ENCODE results near the gene SLC27A4.

SLC27A4 gene

DNA sequence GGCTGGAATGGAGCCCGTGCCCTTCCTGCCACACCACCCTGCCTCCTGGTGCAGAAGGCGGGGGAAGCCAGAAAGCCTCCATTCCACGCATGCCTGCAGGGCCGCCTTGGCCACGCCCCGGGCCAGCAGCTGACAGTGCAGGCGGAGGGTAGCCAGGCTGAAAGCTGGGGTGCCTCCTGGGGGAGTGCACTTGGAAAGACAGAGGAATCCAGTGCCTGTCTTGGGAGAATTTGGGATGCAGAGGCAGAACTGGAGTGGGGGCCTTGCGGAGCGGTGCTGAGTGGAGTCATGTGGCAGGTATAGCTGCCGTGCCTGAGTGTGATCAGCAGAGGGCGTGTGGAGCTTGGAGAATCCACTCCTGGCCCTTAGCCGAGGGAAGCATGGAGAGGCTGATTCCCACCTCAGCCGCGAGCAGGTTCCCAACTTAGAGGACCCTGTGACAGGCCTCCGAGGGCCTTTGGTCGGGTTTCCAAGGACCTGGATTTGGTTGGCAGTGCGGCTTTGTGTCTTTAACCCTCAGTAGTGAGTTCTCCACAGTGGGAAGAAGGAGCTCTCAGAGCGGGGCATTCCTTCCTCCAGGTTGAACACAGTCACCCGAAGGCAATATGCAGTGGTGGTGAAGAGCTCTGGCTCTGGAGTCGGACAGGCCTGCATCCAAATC lies 21.8 kb downstream of the SLC27A4 start:
- DNase-seq (ENCODE audit: low read depth in 1 of 2, low spot score in 1 of 2), result peak; percentile 30 to 50

DNA sequence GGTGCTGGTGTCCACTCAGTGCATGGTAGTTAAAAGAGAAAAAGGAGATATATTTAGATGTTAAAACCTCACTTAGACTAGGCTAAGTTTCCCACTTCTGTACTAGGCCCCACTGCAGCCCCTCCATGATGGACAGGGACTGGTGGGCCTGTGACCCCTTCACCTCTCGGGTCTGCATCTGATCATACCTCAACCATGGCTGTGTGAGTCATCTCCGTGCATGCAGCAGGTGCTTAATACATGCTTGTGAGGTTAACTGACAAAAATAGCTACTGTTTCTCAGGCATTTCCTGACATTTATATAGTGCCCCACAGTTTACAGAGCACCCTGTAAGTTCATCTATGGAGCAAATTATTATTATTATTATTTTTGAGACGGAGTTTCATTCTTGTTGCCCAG lies 22.4 kb downstream of the SLC27A4 start:
- DNase-seq (ENCODE audit: low read depth in 1 of 2, low spot score in 1 of 2), result no peak

DNA sequence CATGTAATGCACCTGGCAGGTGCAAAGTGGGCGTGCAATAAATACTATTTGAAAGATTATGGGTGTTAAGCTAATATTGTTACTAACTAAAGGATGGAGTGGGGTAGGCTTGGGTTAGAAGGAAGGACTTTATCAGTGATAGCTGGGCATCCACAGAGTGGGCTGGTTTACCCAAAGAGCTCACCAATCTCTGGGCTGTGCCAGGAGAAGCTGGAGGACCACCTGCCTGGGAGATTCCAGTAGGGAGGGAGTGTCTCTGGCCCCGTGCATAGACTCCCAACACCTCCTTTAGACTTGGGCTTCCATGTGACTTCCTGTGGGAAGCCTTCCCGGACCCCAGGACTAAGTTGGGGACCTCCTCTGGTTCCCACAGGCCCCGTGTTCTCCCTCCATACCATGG lies 25.2 kb downstream of the SLC27A4 start:
- no peak for DNase-seq (ENCODE audit: low read depth in 1 of 2, low spot score in 1 of 2)

DNA sequence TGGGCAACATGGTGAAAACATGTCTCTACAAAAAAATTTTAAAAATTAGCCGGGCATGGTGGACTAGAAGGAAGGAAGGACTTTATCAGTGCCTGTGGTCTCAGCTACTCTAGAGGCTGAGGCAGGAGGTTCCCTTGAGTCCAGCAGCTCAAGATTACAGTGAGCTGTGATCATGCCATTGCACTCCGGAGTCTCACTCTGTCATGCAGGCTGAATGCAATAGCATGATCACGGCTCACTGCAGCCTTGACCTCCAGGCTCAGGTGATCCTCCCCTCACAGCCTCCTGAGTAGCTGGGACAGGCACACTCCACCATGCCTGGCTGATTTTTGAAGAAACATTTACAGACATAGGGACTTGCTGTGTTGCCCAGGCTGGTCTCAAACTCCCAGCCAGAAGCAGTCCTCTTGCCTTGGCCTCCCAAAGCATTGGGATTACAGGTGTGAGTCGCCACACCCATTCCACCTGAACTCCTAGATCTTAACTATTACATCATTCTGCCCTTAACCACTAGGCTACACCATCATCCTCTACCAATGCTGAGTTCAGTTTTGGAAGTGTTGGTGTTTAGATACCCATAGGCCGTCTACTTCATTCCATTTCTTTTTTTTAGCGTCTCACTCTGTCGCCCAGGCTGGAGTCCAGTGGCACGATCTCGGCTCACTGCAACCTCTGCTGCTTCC lies 28.8 kb downstream of the SLC27A4 start:
- DNase-seq (ENCODE audit: low read depth in 1 of 2, low spot score in 1 of 2), result no peak

DNA sequence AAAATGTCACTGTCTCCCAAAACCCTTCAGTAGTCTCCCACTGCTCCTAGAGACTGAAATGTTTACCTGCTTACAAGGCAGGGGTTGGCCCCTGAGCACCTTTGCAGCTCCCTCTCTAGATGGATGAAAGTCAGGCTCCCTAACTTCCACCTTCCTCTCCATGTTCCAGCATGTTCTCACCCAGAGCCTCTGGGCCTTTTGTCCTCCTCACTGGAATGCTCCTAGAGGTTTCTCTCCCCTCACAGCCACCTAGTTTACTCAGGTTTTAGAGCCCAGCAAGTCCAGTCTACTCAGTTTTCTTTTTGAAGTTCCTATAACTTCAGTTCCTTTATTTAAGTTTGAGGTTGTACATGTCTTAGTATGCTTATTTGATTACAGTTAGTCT lies 30.0 kb downstream of the SLC27A4 start:
- DNase-seq (ENCODE audit: low read depth in 1 of 2, low spot score in 1 of 2), result no peak

DNA sequence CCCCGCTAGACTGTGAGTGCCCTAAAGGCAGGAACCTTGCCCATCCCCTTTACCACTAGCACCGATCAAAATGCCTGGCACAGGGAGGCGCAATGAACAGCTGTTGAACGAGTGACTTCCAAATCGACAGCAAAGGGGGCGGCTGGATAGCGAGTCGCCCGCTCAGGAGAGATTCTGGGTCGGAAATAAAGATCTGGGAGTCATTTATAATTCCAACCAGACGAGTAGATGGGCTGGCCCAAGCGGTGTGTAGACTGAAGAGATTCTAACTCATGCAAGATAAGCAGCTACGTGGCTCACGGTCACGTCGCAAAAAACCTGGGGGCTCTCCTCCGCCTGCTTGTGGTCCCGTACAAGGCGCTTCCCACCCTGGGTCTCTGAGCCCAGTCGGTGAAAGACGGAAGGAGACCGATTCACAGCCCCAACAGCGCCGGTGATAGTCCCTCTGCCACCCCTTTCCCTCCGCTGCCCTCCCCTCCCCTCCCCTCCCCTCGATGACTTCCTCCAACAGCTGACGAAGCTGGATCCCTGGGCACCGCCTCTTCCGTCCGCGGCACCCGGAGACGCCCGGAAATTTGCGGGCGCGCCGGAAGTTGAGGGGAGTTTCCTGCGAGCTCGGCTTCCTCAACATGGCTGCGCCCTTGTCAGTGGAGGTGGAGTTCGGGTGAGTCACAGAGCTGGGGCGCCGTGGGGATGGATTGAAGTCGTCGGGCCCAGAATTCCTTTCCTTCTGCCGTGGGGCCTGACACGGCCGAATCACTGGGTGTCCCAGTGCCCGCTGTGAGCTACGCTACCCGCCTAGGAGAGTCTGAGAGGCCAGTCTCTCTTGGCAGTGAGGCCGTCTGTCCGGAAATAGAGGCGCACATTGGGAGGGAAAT lies 30.7 kb downstream of the SLC27A4 start, which contains the start of gene URM1:
Gene URM1, plus strand, starts transcription at position 623 of the 878 bp plus-strand sequence. Its CDS starts 7 bp downstream, at position 630.
- DNase-seq (ENCODE audit: low read depth in 1 of 2, low spot score in 1 of 2), result peak; percentile 88 to 96

DNA sequence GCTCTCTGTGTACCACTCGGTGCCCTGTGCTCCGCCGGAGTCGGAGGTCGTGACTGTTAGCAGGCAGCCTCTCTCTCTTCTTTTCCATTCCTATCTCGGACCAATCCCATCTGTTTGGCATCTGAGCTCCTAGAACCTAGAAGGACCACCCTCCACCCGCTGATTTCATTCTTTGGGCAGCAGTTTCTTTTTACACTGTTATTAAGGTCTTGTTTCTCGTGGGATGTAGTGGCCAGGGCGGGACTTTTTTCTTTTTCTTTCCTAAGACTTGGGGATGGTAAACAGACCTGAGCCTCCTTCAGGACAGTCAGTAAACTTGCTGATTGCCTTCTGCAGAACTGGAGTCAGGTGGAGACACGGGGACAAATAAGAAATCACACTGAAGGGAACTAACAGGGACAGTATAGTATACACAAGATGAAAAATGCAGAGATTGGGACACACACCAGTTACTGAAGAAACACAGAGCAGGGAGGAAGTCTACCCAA lies 31.3 kb downstream of the SLC27A4 start:
- no peak for DNase-seq (ENCODE audit: low read depth in 1 of 2, low spot score in 1 of 2)

DNA sequence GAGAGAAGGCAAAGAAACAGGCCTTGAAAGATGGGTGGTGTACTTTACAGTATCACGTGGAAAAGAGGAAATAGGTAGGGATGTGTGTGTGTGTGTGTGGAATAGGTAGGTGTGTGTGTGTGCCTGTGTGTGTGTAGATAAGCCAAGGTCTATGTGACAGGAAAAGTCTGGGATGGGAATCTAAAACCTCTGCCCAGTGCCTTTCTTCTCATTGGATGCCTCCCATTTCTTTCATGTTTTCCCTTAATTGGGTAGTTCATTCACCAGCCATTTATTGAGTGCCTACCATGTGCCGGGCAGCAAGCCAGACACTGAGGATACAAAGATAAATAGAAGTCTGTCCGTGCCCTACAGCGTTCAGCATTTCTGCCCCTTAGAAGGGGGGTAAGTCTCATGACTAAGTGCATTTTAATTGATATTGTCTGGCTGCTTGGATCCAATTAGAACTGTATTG lies 31.9 kb downstream of the SLC27A4 start:
- DNase-seq (ENCODE audit: low read depth in 1 of 2, low spot score in 1 of 2), result no peak

DNA sequence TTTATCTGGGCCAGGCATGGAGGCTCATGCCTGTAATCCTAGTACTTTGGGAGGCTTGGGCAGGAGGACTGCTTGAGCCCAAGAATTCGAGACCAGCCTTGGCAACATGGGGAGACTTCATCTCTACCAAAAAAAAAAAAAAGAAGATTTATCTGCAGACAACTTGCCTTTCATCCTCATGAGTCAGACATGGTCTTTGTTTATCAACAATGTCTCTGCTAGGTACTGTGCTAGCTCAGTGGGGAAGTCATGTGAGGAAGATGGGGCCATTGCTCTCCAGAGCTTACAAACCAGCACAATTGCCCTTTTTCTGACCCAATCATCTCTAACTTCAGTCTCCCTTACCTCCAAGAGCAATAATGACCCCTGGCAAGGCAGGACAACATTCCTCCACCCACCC lies 32.5 kb downstream of the SLC27A4 start:
- DNase-seq (ENCODE audit: low read depth in 1 of 2, low spot score in 1 of 2), result no peak

DNA sequence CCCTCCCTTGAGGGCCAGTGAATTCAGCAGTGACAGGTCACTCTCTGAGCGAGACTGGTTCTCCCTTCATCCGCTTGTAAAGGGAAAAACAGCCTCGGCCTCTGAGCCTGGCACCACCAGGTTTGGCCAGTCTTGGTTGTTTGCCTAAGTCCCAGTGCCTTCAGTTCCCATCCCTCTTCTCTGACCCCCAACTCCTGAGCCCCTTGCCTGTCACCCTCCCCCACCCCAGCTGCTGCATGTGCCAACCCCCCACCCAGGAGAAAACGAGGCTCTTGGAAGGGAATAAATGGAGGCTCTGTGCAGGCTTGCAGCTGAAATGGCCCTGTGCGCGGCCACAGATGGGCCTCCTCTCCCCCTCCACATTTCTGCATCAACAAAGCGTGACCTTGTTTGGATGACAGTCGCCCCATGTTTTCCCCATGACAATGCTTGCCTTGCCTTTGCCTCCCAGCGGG lies 33.9 kb downstream of the SLC27A4 start:
- no peak for DNase-seq (ENCODE audit: low read depth in 1 of 2, low spot score in 1 of 2)

DNA sequence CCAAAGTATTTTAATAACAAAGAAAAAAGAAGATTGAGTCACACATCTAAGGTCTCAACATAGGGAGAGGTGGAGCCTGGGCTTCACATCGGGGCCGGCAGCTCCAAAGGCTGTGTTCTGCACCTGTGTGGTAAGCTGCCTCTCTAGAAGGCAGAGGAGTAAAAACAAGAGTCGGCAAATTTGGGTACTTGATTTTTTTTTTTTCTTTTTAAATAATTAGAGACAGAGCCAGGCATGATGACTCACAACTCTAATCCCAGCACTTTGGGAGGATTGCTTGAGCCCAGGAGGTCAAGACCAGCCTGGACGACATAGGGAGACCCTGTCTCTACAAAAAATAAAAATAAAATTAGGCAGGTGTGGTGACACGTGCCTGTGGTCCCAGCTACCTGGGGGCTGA lies 35.5 kb downstream of the SLC27A4 start:
- DNase-seq (ENCODE audit: low read depth in 1 of 2, low spot score in 1 of 2), result no peak

DNA sequence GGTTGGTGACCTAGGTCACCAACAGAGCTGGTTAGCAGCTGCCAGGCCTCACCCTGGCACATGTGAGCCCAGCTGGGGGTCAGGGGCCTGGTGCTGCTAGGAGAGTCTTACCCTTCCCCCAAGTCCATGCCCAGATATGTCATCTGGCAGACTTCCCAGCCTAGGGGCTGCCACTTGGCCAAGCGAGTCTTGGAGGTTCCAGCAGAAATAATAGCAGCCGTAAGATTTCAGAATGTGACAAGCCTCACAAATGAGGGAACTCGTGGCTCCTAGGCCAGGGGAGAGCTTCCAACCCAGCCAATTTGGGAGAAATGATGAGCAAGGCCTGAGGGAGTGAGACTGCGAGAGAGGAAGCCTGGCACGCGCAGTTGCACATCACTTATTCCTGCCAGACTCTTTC lies 41.9 kb downstream of the SLC27A4 start:
- no peak for DNase-seq (ENCODE audit: low read depth in 1 of 2, low spot score in 1 of 2)

DNA sequence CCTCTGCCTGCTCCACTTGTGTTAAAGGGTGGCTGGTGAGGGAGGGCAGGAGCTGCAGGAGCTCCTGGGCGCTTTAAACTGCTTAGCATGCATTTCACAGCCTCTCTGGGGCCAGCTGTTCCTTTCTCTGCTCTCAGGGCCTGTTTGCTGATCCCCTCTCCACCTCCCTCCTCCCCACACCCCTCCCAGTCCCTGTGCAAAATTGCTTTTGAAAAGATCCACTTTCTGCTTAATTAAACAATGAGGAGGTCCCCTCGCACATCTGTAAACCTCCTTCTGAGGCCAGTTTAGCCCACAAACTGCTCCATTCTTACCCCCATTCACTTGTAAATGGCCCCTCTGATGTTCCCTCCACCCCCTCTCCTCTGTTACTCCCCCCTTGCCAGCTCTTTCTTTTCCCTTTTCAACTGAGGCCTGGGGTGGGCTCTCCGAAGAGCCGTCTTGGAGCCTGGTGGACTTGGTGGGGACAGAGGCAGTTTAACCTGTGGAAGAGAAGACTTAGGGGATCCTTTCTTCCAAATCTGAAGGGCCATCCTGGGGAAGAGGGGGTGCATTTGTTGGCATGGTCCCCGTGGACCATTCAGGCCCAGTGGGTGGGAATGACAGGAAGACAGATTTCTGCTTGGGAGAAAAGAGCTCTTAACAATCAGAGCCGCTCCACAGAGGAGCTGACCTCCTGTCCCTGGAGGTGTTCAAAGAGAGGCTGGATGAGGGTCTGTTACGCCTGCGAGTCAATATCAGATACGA lies 42.9 kb downstream of the SLC27A4 start:
- no peak for DNase-seq (ENCODE audit: low read depth in 1 of 2, low spot score in 1 of 2)

DNA sequence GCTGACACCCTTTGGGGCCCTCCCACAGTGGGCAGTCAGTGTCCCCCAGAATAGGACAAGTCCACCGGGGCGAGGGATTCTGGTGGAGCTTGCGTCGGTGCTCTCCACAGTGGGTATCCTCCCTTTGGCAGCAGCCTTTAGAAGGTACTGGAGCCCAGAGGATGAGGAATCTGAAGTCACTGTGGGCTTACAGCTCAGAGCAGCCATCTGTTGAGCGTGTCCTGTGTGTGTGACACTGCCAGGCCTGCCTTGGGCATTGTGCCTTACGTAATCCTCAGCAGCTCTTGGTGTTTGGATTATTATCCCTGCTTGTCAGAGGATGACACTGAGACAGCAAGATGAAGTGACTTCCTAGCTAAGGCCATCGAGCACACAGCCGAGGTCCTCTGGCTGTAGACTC lies 43.5 kb downstream of the SLC27A4 start:
- no peak for DNase-seq (ENCODE audit: low read depth in 1 of 2, low spot score in 1 of 2)

DNA sequence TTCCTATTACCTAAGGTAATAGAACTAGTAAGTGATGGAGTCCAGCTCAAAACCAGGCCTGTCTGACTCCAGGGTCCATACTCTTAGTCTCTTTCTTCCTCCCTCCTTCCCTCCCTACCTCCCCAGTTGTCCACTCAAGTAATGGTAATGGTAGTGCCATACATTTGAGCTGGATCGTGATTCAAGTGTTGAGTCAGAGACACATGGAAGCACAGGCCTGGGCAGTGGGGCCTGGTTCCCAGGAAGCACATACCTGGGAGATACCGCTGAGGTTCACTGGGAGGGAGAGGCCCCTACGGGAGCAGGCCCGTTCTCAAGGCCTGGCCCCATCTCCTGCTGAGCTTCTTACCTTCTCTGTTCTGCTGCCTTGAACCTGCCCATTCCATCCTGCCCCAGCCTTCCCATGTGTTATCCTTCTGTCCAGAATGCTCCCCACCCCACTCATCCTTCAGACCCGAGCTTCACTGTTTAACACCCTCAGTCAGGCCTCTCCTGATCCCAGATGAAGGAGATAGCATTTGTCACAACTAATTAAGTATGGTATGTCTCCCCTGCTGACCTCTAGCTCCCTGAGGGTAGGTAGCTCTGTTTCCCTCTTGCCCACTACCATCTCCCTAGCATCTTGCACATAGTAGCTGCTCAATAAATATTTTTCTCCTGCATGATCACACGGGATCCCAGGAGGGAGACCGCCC lies 44.6 kb downstream of the SLC27A4 start:
- DNase-seq (ENCODE audit: low read depth in 1 of 2, low spot score in 1 of 2), result no peak

DNA sequence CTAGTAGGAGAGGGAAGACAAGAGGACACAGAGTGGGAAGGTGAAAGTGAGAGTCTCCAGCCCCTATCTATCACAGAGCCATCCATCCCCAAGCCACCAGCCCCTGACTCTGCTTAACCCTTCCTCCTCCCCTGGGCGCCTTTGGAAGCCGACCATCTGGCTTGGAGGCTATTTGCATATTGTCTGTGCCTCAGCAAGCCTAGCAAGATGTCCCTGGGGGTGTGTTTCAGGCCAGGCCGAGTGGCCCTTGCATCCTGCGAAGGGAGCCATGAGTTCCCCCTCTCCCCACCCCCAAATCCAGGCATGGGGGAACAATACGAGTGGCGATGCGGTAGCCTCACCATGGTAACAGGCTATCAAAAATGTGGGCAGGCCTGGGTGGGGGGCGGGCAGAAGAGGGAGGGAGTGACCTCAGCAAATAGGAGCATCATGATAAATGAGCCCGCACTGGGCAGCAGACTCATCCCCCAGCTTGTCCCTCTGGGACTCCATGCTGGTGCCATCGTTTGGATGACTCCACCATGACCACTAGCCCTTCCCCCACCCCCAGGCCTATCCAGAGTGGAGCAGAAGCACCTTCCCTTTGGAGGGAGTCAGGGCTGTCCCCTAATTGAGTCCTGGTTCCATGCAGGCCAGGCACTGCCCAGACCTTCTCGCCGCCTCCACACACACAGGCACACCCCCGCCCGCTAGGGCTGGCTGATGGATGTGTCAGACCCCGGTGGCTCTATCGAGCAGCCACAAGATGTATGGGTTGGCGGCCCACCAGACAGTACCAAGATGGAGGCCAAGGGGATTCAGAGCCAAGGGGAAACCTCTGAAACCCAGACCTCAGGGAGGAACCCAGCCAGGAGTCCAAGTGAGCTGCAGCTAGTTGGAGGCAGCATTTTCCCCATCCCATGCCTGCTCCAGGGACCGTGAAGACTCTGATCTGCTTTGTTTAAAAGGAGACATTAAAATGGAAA lies 45.5 kb downstream of the SLC27A4 start:
- DNase-seq (ENCODE audit: low read depth in 1 of 2, low spot score in 1 of 2), result no peak

DNA sequence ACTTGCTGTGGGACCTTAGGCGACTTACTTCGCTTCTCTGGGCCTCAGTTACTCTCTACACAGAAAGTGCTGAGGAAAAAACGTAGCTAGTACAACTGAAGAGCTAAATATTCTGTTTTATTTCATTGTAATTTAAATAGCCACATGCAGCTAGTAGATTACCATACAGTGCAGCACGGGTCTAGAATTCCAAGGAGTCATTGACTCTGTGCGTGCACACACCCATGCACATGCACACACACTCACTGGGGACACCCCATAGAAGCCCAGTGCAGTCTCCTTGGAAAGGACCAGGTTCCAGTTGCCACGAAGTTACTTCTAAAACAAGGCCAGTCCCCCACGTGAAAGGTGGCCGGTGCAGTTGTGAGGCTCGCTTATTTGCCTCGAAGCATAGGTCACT lies 47.8 kb downstream of the SLC27A4 start:
- no peak for DNase-seq (ENCODE audit: low read depth in 1 of 2, low spot score in 1 of 2)

DNA sequence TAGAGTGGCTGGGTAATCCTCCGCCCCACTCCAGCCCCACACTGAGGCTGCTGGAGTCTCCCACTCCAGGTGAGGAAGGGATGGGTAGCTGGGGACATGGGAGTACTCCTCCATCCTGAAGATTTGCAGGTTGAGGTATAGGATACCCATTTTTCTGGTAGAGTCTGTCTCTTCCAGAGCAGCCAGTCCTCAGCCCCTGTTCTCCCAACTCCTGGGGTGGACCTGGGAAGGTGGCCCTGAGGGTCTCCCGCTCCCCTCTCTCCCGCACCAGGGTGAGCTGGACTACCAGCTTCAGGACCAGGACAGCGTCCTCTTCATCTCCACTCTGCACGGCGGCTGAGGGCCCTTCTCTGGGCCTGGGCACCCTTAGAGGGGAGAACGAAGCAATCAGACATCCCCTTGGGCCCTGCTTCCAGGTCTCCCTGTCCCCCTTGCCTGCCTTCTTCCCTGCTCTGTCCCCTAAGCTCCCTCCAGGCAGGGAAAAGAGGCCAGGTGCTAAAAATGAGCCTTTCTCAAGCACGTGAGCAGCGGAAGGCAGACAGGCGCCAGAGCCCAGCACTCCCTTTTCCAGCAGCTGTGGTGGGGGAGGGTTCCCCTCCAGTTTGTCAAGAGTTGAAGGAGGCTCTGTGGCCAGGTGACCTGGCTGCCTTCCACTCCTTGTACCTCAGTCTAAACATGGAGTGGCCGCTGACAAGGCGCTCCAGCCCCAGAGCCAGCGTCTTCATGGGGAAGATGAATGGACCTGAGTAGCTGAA lies 49.2 kb downstream of the SLC27A4 start:
- DNase-seq (ENCODE audit: low read depth in 1 of 2, low spot score in 1 of 2), result no peak
